Astrocyte of the cerebellum (primary cell): ENCODE measurements around the gene KCTD14.
"Not testable (repeated sequence)": the region's sequence is repeated elsewhere in the genome, so short reads cannot be mapped to it uniquely, and the experiment has no call there.

Experiments used
- DNase-seq: peaks from one replicate; pipeline ENCODE4 v3.0.0-alpha.2; 2011; ENCODE audit warnings: low read depth
- H3K4me3 ChIP-seq: 2 replicates; pipeline ENCODE4 v1.5.1; 2011; ENCODE audit warnings: mild to moderate bottlenecking, low read depth, low read length, moderate library complexity
- CTCF ChIP-seq: IDR thresholded peaks from 2 replicates; pipeline ENCODE4 v1.5.1; 2012; ENCODE audit warnings: low read length, low read depth, moderate library complexity, mild to moderate bottlenecking; ENCODE audit errors: missing control alignments
- in situ Hi-C: cut with HindIII; loops from 2 replicates; pipeline ENCODE4 v1.10.0; 2017; ENCODE audit warnings: low sequenced_read_pairs

The KCTD14 gene

DNA sequence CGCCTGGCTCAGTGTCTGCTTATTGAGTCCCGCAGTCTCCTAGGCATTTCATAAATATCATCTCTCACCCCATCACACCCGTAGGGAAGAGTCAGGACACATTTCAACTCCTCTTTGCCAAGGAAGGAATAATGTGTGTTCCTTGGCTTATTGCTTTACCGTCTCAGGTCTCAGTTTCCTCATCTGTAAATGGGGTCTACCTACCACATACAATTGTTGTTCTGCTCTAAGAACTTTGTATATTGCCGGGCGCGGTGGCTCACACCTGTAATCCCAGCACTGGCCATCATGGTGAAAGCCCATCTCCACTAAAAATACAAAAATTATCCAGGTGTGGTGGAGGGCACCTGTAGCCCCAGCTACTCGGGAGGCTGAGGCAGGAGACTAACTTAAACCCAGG lies 37.5 kb upstream of the KCTD14 start:
- H3K4me3 ChIP-seq, result no peak overlapping the region
- in situ Hi-C loops, result no loop called here
- DNase-seq, result no peak
- no peak for TF ChIP-seq CTCF

GRCh38 chr11:78059749-78060328 lies 36.8 kb upstream of the KCTD14 start:
- in situ Hi-C loops, H3K4me3 ChIP-seq, DNase-seq: not testable (repeated sequence)

DNA sequence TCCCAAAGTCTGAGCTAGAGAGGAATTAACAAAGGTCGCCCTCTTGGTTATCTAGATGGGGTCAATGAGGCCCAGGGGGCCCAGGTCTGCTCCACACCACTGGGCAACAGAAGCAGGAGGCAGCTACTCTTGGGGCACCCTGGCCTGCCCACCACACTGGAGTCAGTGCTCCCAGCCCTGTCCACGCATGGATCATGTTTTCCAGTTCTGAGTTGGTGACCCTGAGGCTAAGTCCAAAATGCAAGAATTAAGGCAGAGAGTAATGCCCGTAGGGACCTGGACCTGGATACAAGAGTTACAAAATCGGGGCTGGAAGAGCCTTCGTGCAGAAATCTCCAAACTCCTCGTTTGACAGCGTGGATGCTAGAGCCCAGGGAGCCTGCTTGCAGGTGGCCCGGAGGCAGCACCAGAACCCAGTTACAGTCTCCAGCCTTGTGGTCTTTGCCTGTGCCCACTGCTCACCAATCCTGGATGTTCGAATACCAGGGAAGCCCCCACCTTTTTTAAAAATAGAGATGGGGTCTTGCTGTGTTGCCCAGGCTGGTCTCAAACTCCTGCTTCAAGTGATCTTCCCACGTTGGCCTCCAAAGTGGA lies 34.5 kb upstream of the KCTD14 start:
- no peak for TF ChIP-seq CTCF
- no peak overlapping the region for H3K4me3 ChIP-seq
- no peak for DNase-seq
- in situ Hi-C loops, result no loop called here

DNA sequence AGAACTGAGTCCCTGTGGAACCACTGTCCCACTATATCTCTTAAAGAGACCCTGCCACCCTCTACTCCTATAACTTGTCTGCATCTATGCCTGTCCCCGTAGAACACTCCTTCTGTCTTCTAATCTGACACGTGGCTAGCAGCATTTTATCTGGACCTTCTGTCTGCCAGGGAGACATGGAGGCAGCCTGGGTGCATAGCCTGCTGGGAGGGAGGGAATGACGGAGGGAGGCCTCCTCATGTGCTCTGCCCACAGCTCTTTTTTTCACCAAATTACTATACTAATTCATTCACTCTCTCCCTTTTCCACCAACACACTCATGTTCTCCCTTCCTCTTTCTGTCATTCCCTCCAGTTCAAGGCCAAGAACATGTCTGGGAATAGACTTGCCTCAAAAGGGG lies 33.0 kb upstream of the KCTD14 start:
- in situ Hi-C loops, result no loop called here
- DNase-seq, result no peak
- TF ChIP-seq CTCF, result no peak
- H3K4me3 ChIP-seq, result no peak overlapping the region

GRCh38 chr11:78054971-78055370 lies 31.9 kb upstream of the KCTD14 start:
- in situ Hi-C loops, result no loop called here
- no peak overlapping the region for H3K4me3 ChIP-seq
- no peak for DNase-seq
- TF ChIP-seq CTCF, result no peak

DNA sequence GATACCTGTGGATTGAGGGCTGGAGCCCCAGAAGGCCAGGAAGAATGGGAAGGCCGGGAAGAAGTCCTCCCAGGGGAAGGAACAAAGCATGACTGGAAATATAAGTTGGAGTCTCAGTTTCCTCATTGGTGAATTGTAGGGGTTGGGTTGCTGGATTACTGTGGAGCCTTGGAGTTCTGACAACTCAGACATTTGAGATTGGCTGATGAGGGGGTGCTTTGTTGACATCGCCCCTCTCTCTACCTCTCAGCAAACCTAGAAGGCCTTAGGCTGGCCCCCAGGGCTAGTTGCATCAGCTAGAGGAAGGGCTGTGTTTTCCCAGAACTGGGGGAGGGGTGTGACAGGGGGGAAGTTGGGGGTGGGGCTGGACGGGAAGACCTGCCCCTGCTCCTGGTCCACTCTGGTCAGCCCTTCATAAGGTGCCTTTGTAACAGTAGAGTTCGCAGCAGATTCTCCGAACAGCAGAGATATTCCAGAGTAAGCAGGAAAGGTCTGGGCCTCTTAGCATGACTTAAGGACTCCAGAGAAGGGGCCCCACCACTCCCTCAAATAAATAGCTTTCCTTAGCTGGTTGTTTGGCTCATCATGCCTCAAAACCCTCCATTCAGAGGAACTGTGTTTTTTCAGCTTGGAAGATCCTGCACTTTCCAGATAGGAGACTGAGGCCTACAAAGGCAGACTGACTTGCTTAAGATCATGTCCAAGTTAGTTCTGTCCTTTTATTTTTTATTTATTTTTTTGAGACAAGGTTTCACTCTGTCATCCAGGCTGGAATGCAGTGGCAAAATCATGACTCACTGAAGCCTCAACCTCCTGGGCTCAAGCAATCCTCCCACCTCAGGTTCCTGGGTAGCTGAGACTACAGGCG lies 28.1 kb upstream of the KCTD14 start:
- DNase-seq, result no peak
- TF ChIP-seq CTCF, result no peak
- in situ Hi-C loops, result no loop called here
- no peak overlapping the region for H3K4me3 ChIP-seq

DNA sequence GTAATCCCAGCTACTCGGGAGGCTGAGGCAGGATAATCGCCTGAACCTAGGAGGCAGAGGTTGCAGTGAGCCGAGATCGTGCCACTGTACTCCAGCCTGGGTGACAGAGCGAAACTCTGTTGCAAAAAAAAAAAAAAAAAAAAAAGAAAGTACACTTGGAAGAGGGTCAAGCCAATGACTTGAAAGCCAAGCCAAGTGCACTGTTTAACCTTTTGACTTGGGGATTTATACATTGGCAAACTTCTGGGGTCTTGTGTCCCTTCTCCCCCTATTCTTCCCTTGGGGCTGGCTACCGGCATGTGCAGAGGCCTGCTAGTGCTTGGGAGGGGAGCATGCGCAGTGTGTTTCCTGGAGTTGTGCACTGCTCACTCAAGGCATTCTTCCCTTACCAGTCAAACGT lies 26.3 kb upstream of the KCTD14 start:
- in situ Hi-C loops, result no loop called here
- no peak for TF ChIP-seq CTCF
- H3K4me3 ChIP-seq, result no peak overlapping the region
- no peak for DNase-seq
